HG03571 (cell line): Measurements from ENCODE around the gene TPST1.
"Not testable (repeated sequence)": the region's sequence is repeated elsewhere in the genome, so short reads cannot be mapped to it uniquely, and the experiment has no call there.

Experiments used
- ATAC-seq: cut with Tn5 transposase; IDR thresholded peaks from one replicate; pipeline ENCODE4 v1.9.1; 2021; ENCODE audit not compliant: unreplicated experiment

TPST1 gene

DNA sequence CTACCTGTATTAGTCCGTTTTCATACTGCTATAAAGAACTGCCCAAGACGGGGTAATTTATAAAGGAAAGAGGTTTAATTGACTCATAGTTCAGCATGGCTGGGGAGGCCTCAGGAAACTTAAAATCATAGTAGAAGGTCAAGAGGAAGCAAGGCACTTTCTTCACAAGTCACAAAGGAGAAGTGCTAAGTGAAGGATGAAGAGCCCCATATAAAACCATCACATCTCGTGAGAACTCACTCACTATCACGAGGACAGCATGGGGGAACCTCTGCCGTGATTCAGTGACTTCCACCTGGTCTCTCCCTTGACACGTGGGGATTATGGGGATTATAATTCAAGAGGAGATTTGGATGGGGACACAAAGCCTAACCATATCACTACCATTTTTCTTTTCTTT, 119.9 kb downstream of the TPST1 start:
- ATAC-seq, result not testable (repeated sequence)

DNA sequence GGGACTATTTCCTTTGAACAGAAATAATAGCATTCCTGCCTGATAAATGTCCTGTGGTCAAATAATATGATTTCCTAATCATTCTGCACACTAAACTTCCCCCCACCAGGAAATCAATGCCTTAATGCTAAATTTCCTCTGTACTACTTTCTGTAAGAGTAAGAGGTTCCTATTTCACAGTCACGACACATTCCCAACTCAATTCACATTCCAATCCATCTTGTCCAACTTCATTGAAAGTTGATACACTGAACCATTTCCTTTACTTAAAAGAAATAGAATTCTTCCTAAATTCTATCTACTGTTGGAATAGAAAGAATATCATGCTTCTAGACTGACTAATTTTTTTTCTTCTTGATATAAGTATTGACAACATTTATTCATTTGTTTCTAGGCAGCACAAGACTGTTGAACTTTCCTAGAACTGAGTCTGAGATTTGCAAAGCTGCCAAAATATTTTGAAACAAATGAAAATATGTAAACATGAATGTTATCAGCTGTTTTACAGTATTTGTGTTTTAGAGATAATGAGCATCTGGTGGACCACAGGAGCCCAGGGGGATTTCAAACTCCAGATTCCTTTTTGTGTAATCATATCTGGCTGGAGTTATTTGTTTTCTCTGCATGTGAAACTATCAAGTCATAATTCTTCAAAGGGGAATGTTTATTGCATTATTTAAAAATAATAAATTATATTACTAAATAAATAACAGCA, 121.5 kb downstream of the TPST1 start:
- no peak for ATAC-seq

DNA sequence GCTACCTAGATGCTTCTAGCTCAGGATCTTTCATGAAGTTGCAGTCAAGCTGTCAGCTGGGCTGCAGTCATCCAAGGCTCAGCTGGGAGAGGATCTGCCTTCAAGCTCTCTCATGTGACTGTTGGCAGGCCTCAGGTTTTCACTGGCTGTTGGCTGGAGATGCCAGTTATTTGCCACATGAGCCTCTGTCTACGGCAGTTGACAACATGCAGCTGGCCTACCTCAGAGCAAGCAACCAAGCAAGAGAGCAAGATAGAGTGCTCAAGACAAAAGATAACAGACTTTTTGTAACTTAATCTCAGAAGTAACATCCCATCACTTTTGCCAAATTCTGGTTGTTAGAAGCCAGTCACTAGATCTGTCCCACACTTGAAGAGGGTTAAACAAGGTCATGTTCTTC, 125.8 kb downstream of the TPST1 start:
- ATAC-seq, result no peak

DNA sequence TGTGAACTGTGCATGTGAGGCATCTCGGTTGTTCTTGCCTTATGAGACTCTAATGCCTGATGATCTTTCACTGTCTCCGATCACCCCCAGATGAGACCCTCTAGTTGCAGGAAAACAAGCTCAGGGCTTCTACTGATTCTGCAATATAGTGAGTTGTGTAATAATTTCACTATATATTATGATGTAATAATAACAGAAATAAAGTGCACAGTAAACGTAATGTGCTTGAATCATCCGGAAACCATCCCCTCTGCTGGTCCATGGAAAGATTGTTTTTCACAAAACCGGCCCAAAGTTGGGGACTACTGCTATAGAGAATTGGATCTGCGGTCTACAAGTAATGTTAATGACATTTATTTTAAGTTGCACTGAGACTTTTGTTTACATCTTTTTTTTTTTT, 126.7 kb downstream of the TPST1 start:
- no peak for ATAC-seq

DNA sequence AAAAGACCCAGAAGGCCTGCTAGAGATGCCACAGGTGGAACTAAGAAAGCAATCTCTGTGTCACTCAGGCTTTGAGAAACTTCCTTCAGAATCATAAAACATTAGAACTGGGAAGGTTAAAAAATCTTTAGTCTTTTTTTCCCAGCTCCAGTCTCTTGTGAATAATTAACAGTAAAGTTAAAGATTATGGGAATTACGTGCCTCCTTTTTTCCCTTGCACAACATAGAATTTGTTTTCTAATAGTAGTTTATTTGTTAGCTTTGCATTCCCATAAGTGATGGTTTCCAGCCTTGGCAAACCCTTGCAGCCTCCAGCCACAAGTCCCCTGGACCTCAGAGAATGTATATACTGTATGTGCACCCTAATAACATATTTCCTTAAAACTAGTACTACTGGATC, 128.3 kb downstream of the TPST1 start:
- ATAC-seq, result no peak

DNA sequence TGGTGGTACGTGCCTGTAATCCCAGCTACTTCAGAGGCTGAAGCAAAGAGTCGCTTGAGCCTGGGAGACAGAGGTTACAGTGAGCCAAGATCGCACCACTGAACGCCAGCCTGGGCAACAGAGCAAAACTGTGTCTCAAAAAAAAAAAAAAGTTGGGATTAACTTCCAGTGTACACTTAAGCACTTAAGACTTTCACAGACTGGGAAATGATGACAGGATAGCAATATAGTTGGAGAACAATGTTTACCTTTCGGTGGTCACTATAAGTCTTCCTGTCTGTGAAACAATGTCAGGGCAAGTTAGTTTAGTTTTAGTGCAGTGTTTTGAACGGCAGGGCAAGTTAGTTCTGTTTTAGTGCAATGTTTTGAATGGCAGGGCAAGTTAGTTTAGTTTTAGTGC, 130.2 kb downstream of the TPST1 start:
- no peak for ATAC-seq

DNA sequence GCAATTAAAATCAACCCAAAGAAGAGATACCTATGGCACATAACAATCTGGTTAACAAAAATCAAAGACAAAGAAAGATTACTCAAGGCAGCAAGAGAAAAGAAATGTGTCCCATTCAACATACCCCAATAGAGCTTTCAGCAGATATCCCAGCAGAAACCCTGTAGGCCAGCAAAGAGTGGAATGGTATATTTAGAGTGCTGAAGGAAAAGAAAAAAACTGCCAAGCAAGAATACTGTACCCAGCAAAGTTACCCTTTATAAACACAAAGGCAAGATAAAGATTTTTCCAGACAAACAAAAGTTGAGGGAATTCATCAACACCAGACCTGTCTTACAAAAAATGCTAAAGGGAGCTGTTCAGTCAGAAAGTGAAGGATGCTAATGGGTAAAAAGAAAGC, 131.6 kb downstream of the TPST1 start:
- no peak for ATAC-seq

DNA sequence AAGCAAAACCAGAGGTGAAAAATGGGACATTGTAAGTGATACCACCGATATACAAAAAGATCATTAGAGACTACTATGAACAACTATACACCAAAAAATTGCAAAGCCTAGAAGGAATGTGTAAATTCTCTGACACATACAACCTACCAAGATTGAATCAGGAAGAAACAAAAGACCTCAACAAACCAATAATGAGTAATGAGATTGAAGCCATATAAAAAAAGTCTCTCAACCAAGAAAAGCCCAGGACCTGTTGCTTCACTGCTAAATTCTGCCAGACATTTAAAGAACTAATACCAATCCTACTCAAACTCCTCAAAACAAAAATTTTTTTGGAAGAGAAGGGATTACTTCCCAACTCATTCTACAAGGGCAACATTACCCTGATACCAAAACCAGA, 134.0 kb downstream of the TPST1 start:
- ATAC-seq, result no peak

DNA sequence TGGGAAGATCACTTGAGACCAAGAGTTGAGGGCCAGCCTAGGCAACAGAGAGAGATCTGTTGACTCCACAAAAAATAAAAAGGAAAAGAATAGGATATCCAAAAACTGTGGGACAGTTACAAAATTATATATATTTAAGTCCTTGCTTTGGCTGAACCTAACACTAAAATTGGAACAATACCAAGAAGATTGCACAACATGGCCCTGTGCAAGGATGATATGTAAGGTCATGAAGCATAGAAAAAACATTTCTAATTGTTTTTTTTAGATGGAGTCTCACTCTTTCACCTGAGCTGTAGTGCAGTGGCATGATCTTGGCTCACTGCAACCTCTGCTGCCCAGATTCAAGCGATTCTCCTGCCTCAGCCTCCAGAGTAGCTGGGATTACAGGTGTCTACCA, 139.0 kb downstream of the TPST1 start:
- no peak for ATAC-seq

DNA sequence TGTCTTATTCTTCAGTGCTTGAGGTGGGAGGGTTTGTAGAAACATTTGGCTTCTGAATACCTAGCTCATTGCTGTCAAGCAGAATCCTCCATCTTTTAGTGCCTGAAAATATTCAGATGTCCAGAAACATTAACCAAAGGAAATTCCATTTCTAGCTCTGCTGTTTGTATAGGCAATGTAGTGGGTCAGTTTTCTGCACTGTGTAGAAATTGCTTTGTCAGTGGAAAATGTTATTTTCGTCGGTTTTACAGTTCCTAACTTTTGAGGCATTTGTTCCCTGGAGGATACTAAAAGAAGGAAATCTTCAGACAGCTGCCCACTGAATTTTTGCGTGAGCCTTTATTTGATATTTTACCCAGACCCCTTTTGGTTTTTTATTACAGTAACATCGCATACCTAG, 143.4 kb downstream of the TPST1 start:
- no peak for ATAC-seq

DNA sequence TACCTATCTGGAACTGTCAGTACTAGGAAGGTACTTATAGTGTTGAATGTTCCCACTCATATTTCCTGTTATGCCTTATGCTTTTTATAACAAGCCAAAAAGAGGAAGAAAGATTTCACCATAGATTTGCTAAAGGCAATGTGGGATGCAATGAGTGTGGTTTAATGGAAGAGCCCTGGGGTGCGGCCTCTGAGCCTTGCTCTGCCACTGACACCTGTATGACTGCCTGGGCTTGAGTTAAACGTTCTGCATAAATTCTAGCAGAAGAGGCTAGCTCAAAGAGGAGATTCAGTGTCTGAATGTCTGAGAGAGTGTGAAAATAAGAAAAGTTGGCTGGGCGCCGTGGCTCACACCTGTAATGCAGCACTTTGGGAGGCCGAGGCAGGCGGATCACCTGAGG, 143.8 kb downstream of the TPST1 start:
- no peak for ATAC-seq

DNA sequence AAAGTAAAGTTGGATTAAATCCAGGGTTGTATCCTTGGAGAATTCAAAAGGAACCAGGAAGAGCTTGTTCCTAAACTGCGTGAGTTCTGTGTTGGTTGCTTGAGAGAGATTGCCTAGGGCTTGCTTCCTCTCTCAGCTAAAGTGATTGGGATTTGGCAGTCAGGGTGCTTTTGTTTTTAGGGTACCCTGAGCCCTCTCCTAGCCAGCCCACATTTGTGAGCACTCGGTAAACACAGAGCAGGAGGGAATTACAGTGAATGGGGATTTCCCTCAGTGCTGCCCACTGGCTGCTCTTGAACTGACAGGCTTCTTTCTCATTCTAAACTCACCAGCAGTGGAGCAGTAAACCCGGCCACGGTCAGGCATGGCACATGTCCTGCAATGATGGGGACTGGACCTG, 146.9 kb downstream of the TPST1 start:
- no peak for ATAC-seq

DNA sequence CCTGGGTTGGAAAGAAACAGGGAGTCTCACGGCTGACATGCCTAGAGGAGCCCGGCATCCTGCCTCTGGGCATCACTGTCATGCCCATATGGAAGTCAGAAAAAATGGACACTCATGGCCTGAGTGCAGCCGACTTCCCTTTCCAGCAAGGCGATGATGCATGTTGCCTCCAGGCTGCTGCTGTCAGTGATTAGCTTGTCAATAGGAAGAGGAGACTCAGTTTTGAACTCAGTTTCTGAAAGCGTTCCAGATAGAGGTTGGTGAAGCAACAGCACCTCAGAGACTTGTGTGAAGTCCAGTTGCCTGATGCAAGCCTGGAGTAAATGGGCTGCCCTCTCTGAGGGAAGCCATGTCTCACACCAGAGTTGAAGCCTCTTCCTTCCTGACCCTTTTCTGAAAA, 148.4 kb downstream of the TPST1 start:
- no peak for ATAC-seq

DNA sequence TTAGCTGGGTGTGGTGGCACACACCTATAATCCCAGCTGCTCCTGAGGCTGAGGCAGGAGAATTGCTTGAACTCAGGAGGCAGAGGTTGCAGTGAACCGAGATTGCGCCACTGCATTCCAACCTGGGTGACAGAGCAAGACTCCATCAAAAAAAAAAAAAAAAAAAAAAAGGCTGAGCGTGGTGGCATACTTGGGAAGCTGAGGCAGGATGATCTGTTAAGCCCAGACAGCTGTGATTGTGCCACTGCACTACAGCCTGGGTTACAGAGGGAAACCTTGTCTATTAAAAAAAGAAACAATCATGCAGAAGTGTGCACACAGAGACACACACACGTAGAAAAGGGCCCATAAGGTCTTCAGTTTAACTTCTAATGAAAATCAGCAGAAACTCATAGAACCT, 150.6 kb downstream of the TPST1 start:
- ATAC-seq, result no peak

DNA sequence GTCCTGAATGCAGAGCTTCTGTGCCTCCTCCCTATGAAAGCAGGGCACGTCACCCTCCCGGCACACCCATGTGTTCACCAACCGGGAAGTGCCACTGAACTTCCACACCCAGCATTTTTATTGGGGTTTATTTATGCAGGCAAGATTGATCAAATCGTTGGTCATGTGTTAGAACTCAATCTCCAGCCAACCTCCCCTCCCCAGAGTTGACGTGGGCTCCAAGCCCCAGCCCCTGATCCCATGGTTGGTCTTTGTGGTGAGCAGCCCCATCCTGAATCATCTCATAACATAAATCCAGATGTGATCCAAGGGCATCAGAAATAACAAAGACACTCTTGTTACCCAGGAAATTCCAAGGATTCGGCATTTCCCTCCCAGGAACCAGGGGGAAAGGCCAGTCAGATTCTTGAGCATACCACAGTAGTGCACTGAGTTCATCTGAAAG, 151.2 kb downstream of the TPST1 start:
- no peak for ATAC-seq

DNA sequence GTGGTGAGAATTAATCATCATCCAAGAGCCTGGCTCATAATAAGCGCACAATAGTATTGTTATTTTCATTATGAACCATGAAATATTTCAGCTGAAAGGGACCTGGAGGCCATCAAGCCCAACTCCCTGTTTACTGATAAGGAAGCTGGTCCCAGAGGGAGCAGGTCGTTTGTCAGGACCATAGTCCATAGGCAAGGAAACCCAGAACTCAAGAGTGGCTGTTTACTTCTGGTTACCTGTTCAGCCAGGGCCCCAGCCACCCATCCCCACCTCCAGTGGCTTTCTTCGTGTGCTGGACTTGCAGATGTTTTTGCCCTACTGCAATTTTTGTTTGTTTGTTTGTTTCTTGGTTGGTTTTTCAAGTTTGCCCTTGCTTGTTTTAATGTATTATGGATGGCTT, 152.0 kb downstream of the TPST1 start:
- no peak for ATAC-seq

DNA sequence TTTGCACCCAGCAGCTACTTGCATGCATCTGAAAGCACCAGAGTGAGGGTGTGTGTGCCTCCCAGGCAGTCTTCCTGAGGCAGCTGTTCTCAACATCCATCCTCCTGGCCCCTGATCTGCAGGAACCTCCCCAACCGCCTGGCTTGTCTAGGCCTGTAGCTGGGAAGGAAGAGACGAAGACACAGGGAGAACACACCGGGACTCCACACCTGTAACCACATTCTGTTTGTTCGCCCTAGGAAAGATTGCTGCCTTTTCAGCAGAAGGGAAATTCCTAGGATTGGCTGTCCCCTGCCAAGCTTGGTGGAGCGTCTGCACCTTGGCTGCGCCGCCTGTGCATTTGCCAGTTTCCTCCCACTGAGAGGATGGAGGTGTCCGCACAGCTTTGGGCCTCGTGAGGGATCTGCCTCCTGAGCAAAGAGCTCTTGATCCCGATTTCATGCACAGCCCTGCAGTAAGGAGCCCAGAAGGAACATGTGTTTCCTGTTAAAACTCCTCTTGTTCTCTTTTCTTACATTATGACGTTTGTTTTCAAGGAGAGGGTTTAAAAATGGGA, 154.6 kb downstream of the TPST1 start:
- no peak for ATAC-seq

DNA sequence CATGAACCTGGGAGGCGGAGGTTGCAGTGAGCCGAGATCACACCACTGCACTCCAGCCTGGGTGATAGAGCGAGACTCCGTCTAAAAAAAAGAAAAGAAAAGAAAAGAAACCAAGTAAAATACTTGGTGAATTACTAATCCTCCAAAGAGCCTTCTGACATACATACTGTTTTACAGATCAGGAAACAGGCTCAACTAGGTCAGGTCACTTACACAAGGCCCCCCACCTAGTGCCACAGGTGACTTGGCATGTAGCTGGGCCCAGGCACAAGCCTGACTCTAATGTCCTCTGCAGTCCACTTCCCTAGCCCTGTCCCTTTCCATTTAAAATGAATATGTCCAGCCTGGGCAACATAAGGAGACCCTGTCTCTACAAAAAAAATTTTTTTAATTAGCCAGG, 157.0 kb downstream of the TPST1 start:
- ATAC-seq, result no peak

DNA sequence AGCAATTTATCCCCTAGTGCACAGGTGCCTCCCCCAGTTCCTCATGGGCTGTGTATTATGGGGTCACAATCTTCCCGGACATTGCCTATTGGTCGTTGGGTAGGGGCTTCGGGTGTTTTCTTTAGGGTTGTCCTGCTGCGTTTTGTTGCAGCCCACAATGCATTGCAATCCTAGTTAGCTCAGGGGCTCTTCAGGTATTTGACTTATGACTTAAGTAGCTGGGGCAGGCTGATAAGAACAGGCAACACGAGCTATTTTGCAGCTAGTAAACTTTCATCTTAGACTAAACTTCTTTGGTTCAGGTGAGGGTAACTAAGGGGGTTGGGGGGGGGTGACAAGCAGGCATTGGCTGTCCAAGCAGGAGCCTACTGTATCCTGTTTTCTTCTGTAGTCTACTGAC, 158.5 kb downstream of the TPST1 start:
- ATAC-seq, result no peak

DNA sequence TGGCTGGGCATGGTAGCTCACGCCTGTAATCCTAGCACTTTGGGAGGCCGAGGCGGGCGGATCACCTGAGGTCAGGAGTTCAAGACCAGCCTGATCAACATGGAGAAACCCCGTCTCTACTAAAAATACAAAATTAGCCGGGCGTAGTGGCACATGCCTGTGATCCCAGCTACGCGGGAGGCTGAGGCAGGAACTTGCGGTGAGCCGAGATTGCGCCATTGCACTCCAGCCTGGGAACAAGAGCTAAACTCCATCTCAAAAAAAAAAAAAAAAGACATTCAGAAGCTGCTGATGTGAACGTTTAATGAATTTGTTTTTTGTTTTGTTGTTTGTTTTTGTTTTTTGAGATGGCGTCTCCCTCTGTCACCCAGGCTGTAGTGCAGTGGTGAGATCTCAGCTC, 159.9 kb downstream of the TPST1 start:
- ATAC-seq, result not testable (repeated sequence)

DNA sequence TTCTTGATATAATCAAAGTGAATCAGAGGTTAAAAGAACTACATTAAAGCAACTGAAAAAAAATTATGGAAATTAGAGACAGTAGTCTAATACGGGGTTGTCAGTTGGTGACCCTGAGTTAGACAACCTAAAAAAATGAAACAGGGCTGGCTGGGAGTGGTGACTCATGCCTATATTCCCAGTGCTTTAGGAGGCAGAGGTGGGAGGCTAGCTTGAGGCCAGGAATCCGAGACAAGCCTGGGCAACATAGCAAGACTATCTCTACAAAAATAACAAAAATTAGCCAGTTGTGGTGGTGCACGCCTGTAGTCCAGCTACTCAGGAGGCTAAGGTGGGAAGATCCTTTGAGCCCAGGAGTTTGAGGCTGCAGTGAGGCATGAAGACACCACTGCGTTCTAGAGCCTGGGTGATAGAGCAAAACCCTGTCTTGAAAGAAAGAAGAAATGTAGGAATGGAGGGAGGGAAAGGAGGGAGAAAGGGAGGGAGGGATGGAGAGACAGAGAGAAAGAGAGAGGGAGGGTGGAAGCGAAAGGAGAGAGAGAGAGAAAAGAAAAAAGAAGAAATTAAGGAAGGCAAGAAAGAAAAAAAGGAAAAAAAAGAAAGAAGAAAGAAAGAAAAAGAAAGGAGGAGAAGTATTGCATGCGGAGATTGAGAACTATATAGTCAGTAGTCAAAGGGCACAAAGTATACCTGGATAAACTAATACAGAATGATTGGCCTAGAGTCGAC, 166.1 kb downstream of the TPST1 start:
- ATAC-seq, result no peak

DNA sequence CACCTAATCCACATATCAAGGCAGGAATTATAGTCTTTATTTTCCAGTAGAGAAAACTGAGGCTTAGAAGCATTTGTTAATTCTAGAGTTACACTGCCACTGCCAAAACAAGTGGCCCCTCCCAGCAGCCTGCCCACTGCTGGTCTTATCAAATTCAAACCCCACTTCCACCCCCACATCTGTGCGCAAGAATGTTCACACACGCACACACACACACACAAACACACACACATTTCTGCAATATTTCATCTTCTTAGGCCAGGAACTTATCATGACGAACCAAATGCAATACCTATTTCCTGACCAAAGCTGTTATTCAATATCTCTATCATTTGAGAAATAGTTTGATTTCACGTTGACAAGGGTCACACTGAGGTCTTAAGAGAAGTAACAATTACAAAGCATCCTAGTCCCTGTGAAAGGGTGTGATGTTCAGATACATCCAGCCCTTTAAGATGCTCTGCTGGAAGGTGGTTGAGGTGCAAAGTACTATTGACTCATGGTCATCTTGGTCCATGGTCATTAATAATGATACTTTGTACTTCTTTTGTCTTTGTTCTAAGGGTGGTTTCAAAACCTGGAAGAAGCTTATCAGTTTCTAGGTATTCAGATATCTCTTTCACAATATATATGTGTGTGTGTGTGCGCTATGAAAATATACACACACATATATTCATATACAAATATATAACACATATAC, 169.2 kb downstream of the TPST1 start:
- not testable (repeated sequence) for ATAC-seq
